PC-3 (cell line): ENCODE measurements around the gene VWA8. TPM values are rescaled to one million over a fixed set of nuclear protein-coding genes. Genes with fewer than 3 reads are reported as not detected.
"Not testable (repeated sequence)": the region's sequence is repeated elsewhere in the genome, so short reads cannot be mapped to it uniquely, and the experiment has no call there.

Source experiments
- ATAC-seq: fragments of 200-7000 bp; cut with Tn5 transposase; 2 replicates; pipeline ENCODE4 v1.9.1; 2020; ENCODE audit warnings: mild to moderate bottlenecking, moderate library complexity
- BruUV-seq: library from RNA; stranded (reverse); fragments of 400-500 nt; replicated peaks from 2 replicates; lab custom pipeline; 2021; lab: Mats Ljungman, UMichigan
- CTCF ChIA-PET: fragments of 300-600 bp; sonication (Branson Sonifier 250); formaldehyde crosslinking; loops from one replicate; lab custom pipeline; 2022; ENCODE audit warnings: antibody characterized with exemption; lab: Charles Lee
- POLR2A ChIA-PET: fragments of 300-600 bp; sonication (Branson Sonifier 250); formaldehyde crosslinking; loops from one replicate; lab custom pipeline; 2022; ENCODE audit warnings: antibody characterized with exemption; ENCODE audit not compliant: unreplicated experiment; lab: Charles Lee
- DNase-seq: peaks from one replicate; pipeline ENCODE4 v3.0.0-alpha.2; 2015
- H2AFZ ChIP-seq: fragments of 300-600 bp; sonication (generic); 2 replicates; pipeline ENCODE4 v1.6.0; 2016; ENCODE audit warnings: antibody characterized with exemption, low read length
- H3F3A ChIP-seq: fragments of 300-600 bp; sonication (generic); one replicate; pipeline ENCODE4 v1.6.0; 2017; ENCODE audit warnings: antibody characterized with exemption, low read length, control low read depth, mild to moderate bottlenecking; ENCODE audit not compliant: unreplicated experiment
- H3K27ac ChIP-seq: fragments of 300-600 bp; sonication (generic); 2 replicates; pipeline ENCODE4 v1.5.1; 2016; ENCODE audit warnings: mild to moderate bottlenecking, low read length
- H3K27me3 ChIP-seq: fragments of 300-600 bp; sonication (generic); 2 replicates; pipeline ENCODE4 v1.6.1; 2016; ENCODE audit warnings: low read length, mixed read lengths
- H3K36me3 ChIP-seq: fragments of 300-600 bp; sonication (generic); 2 replicates; pipeline ENCODE4 v1.6.1; 2016; ENCODE audit warnings: low read depth, mixed run types, low read length, mixed read lengths
- H3K4me1 ChIP-seq: fragments of 300-600 bp; sonication (generic); 2 replicates; pipeline ENCODE4 v1.5.1; 2016; ENCODE audit warnings: low read length; ENCODE audit not compliant: insufficient read depth
- H3K4me2 ChIP-seq: fragments of 300-600 bp; sonication (generic); 2 replicates; pipeline ENCODE4 v1.6.0; 2016; ENCODE audit warnings: low read length
- H3K4me3 ChIP-seq: fragments of 300-600 bp; sonication (generic); 2 replicates; pipeline ENCODE4 v1.5.1; 2016; ENCODE audit warnings: mild to moderate bottlenecking, low read length, mixed read lengths
- H3K79me2 ChIP-seq: fragments of 300-600 bp; sonication (generic); 2 replicates; pipeline ENCODE4 v1.6.1; 2017; ENCODE audit warnings: low read length, mixed read lengths
- H3K9ac ChIP-seq: fragments of 300-600 bp; sonication (generic); 2 replicates; pipeline ENCODE4 v1.6.0; 2016; ENCODE audit warnings: mild to moderate bottlenecking, low read length
- H3K9me2 ChIP-seq: fragments of 300-600 bp; sonication (generic); replicated peaks from 2 replicates; pipeline ENCODE4 v1.6.1; 2016; ENCODE audit warnings: mixed run types, low read length, mixed read lengths
- H3K9me3 ChIP-seq: fragments of 300-600 bp; sonication (generic); 2 replicates; pipeline ENCODE4 v1.6.1; 2016; ENCODE audit warnings: low read length, mixed read lengths
- H4K20me1 ChIP-seq: fragments of 300-600 bp; sonication (generic); 2 replicates; pipeline ENCODE4 v1.6.1; 2016; ENCODE audit warnings: low read length, mixed read lengths
- CTCF ChIP-seq: fragments of 300-600 bp; sonication (generic); conservative IDR thresholded peaks from 2 replicates; pipeline ENCODE4 v1.5.1; 2017; ENCODE audit warnings: antibody characterized with exemption, low read depth, mild to moderate bottlenecking, low read length
- EZH2 ChIP-seq: fragments of 300-600 bp; sonication (generic); IDR thresholded peaks from one replicate; pipeline ENCODE4 v1.6.1; 2017; ENCODE audit warnings: antibody characterized with exemption, mild to moderate bottlenecking, low read length; ENCODE audit not compliant: unreplicated experiment
- EZH2phosphoT487 ChIP-seq: fragments of 300-600 bp; sonication (generic); IDR thresholded peaks from 2 replicates; pipeline ENCODE4 v1.6.1; 2018; ENCODE audit warnings: mild to moderate bottlenecking, antibody characterized with exemption, low read length, borderline replicate concordance
- intact Hi-C: fragments of 100-400 bp; cut with micrococcal nuclease; formaldehyde crosslinking; loops from 2 replicates; pipeline ENCODE4 v1.9.0; 2023
- total RNA-seq: library from RNA; depleted of rRNA; stranded (reverse); fragments of >200 nt; gene quantifications from 2 replicates; pipeline ENCODE4 v1.2.3, GENCODE V29; 2014

Gene VWA8
- total RNA-seq, 1 experiment from 2014 or later: 10.0 TPM

- peak; percentile 43 for DNase-seq
- no peaks in the 10 kb centered on the region for H3F3A ChIP-seq
- H4K20me1 ChIP-seq: no peaks in the 10 kb centered on the region
- no peak overlapping the region for H2AFZ ChIP-seq
- no peaks in the 10 kb centered on the region for H3K9me3 ChIP-seq
- H3K4me1 ChIP-seq: peaks cover 44% of the 10 kb centered on the region
- TF ChIP-seq EZH2phosphoT487: no peak
- peak; percentile 47; the same call in 1 of the 2 replicates for TF ChIP-seq CTCF
- TF ChIP-seq EZH2: no peak
- H3K4me2 ChIP-seq: no peak overlapping the region
- BruUV-seq: no TSS peak
- ATAC-seq: no peak
- no peak overlapping the region for H3K27ac ChIP-seq
- no peaks in the 10 kb centered on the region for H3K27me3 ChIP-seq
- H3K36me3 ChIP-seq: no peaks in the 10 kb centered on the region
- no peak overlapping the region for H3K4me3 ChIP-seq
- H3K9ac ChIP-seq: no peak overlapping the region
- intact Hi-C loops: loop anchor here (2.0 to 5.0 kb wide), 2 partner anchors 37 to 61 kb away; no protein-coding TSS in a partner anchor
- POLR2A ChIA-PET: interaction anchor here (0.7 kb wide), 1 partner anchor 45 kb away, joined by 5 read pairs; no protein-coding TSS in a partner anchor
- no peaks in the 10 kb centered on the region for H3K9me2 ChIP-seq
- no peaks in the 10 kb centered on the region for H3K79me2 ChIP-seq
- CTCF ChIA-PET: interaction anchor here (2.7 kb wide), 1 partner anchor 191 kb away, joined by 7 read pairs; no protein-coding TSS in a partner anchor
These were observed 311.2 kb downstream of the VWA8 start for GRCh38 chr13:41649659-41650058.

GRCh38 chr13:41648314-41648935 lies 312.5 kb downstream of the VWA8 start:
- no peaks in the 10 kb centered on the region for H3K9me3 ChIP-seq
- no peak overlapping the region for H2AFZ ChIP-seq
- H3K36me3 ChIP-seq: no peaks in the 10 kb centered on the region
- no peaks in the 10 kb centered on the region for H3K79me2 ChIP-seq
- BruUV-seq: TSS peak; percentile 61
- DNase-seq: peak; percentile 85
- H3K9ac ChIP-seq: no peak overlapping the region
- H3K4me2 ChIP-seq: peak overlapping the region; percentile 65
- CTCF ChIA-PET: interaction anchor here (0.5 to 2.7 kb wide), 4 partner anchors 60 to 269 kb away, joined by 3 to 8 read pairs (median 5); no protein-coding TSS in a partner anchor
- H4K20me1 ChIP-seq: no peaks in the 10 kb centered on the region
- POLR2A ChIA-PET: interaction anchor here (0.6 to 0.7 kb wide), 3 partner anchors 84 to 1892 kb away, joined by 3 to 4 read pairs (median 4); no protein-coding TSS in a partner anchor
- TF ChIP-seq EZH2: no peak
- TF ChIP-seq EZH2phosphoT487: no peak
- no peak for TF ChIP-seq CTCF
- H3K4me3 ChIP-seq: 0 out of 2 replicates have a peak overlapping the region, but pooled peaks have one; percentile 11
- H3F3A ChIP-seq: no peaks in the 10 kb centered on the region
- intact Hi-C loops: loop anchor here (1.0 to 5.0 kb wide), 3 partner anchors 36 to 237 kb away; no protein-coding TSS in a partner anchor
- peak; percentile 94 for ATAC-seq
- no peaks in the 10 kb centered on the region for H3K9me2 ChIP-seq
- H3K27me3 ChIP-seq: no peaks in the 10 kb centered on the region
- peaks cover 44% of the 10 kb centered on the region for H3K4me1 ChIP-seq
- peak overlapping the region; percentile 68 for H3K27ac ChIP-seq

GRCh38 chr13:41647699-41648313 lies 313.1 kb downstream of the VWA8 start:
- peak overlapping the region; percentile 53 for H3K27ac ChIP-seq
- H3K27me3 ChIP-seq, H3K79me2 ChIP-seq, DNase-seq, H3K9ac ChIP-seq, H3K9me3 ChIP-seq, H3K4me3 ChIP-seq, H3K9me2 ChIP-seq, H2AFZ ChIP-seq, H3F3A ChIP-seq, H3K36me3 ChIP-seq, H4K20me1 ChIP-seq: not testable (repeated sequence)
- TSS peak; percentile 46 for BruUV-seq
- H3K4me2 ChIP-seq: peak overlapping the region; percentile 65
- intact Hi-C loops: loop anchor here (1.0 to 5.0 kb wide), 3 partner anchors 36 to 237 kb away; no protein-coding TSS in a partner anchor
- peaks cover 44% of the 10 kb centered on the region for H3K4me1 ChIP-seq
- CTCF ChIA-PET: interaction anchor here (0.5 to 2.7 kb wide), 4 partner anchors 59 to 268 kb away, joined by 3 to 8 read pairs (median 5); no protein-coding TSS in a partner anchor
- ATAC-seq: peak; percentile 8
- POLR2A ChIA-PET: interaction anchor here (0.6 kb wide), 1 partner anchor 1891 kb away, joined by 3 read pairs; no protein-coding TSS in a partner anchor
